Smooth muscle cell (in vitro differentiated cells): ENCODE measurements around the gene PRKCB. TPM values are rescaled to one million over a fixed set of nuclear protein-coding genes. Genes with fewer than 3 reads are reported as not detected.

Source experiments
- DNase-seq: peaks from one replicate; lab custom pipeline; 2025; ENCODE audit not compliant: unreplicated experiment; lab: John Stamatoyannopoulos, UW
- H2AFZ ChIP-seq: fragments of 200-600 bp; sonication (generic); 2 replicates; pipeline ENCODE4 v1.6.0; 2016; ENCODE audit warnings: antibody characterized with exemption, low read depth, mild to moderate bottlenecking
- H3F3A ChIP-seq: fragments of 200-600 bp; sonication (generic); 2 replicates; pipeline ENCODE4 v1.6.0; 2017; ENCODE audit warnings: antibody characterized with exemption, low read depth
- H3K27ac ChIP-seq: fragments of 200-600 bp; sonication (generic); 2 replicates; pipeline ENCODE4 v1.5.1; 2016; ENCODE audit warnings: low read depth, mild to moderate bottlenecking
- H3K27me3 ChIP-seq: fragments of 200-600 bp; sonication (generic); 2 replicates; pipeline ENCODE4 v1.6.1; 2016; ENCODE audit warnings: low read depth, mild to moderate bottlenecking
- H3K36me3 ChIP-seq: fragments of 200-600 bp; sonication (generic); 2 replicates; pipeline ENCODE4 v1.5.1; 2016; ENCODE audit warnings: low read depth
- H3K4me1 ChIP-seq: fragments of 200-600 bp; sonication (generic); 2 replicates; pipeline ENCODE4 v1.5.1; 2016; ENCODE audit warnings: low read depth
- H3K4me2 ChIP-seq: fragments of 200-600 bp; sonication (generic); 2 replicates; pipeline ENCODE4 v1.6.0; 2016; ENCODE audit warnings: mild to moderate bottlenecking
- H3K4me3 ChIP-seq: fragments of 200-600 bp; sonication (generic); 2 replicates; pipeline ENCODE4 v1.5.1; 2016; ENCODE audit warnings: mild to moderate bottlenecking
- H3K79me2 ChIP-seq: fragments of 200-600 bp; sonication (generic); 2 replicates; pipeline ENCODE4 v1.6.0; 2016; ENCODE audit warnings: low read depth, mild to moderate bottlenecking
- H3K9ac ChIP-seq: fragments of 200-600 bp; sonication (generic); 2 replicates; pipeline ENCODE4 v1.6.0; 2016; ENCODE audit warnings: low read depth
- H3K9me3 ChIP-seq: fragments of 200-600 bp; sonication (generic); replicated peaks from 2 replicates; pipeline ENCODE4 v1.5.1; 2016; ENCODE audit warnings: low read depth
- H4K20me1 ChIP-seq: fragments of 200-600 bp; sonication (generic); 2 replicates; pipeline ENCODE4 v1.6.0; 2016; ENCODE audit warnings: low read depth
- CTCF ChIP-seq: fragments of 200-600 bp; sonication (generic); IDR thresholded peaks from 2 replicates; pipeline ENCODE4 v1.5.1; 2017; ENCODE audit warnings: borderline replicate concordance, mild to moderate bottlenecking, antibody characterized with exemption; ENCODE audit not compliant: insufficient read depth, poor library complexity, severe bottlenecking
- WGBS: methylation state at CpG from one replicate; pipeline ENCODE4 v1.1.7; 2016; ENCODE audit warnings: low lambda C conversion rate; 5-methylcytosine and 5-hydroxymethylcytosine counted together
- polyA plus RNA-seq: library from polyadenylated mRNA; unstranded; fragments of >200 nt; fragmentation: Nextera tagmentation; extraction: Ambion mirVana; gene quantifications from 2 replicates; pipeline ENCODE4 v1.2.1, GENCODE V29; 2016
- total RNA-seq: library from RNA; depleted of rRNA; stranded (reverse); fragments of >200 nt; gene quantifications from 2 replicates; pipeline ENCODE4 v1.2.3, GENCODE V29; 2014

PRKCB gene
- total and polyA plus RNA-seq, 2 experiments from 2014 or later: 0.36 TPM; not detected in 1

- Histone ChIP-seq H3K36me3 (no peaks in the 10 kb centered on the region), H3K27ac (no peak overlapping the region), H3K4me2 (no peak overlapping the region), H3K79me2 (no peaks in the 10 kb centered on the region), H4K20me1 (no peaks in the 10 kb centered on the region), H2AFZ (no peak overlapping the region), H3K4me3 (no peak overlapping the region), H3K9me3 (no peaks in the 10 kb centered on the region), H3K9ac (no peak overlapping the region), H3K4me1 (no peaks in the 10 kb centered on the region), H3K27me3 (peaks cover 25% of the 10 kb centered on the region), H3F3A (no peaks in the 10 kb centered on the region)
- DNase-seq: no peak
- no peak for TF ChIP-seq CTCF
- WGBS: 84% methylated on average over 6 of the region's 6 CpGs
These were observed 81.8 kb downstream of the PRKCB start for GRCh38 chr16:23917621-23918020.

- Histone ChIP-seq H3K9ac (no peak overlapping the region), H3K27ac (no peak overlapping the region), H3F3A (no peaks in the 10 kb centered on the region), H3K4me3 (no peak overlapping the region), H3K79me2 (no peaks in the 10 kb centered on the region), H3K4me1 (no peaks in the 10 kb centered on the region), H3K4me2 (no peak overlapping the region), H4K20me1 (no peaks in the 10 kb centered on the region), H3K27me3 (peaks cover 7% of the 10 kb centered on the region), H2AFZ (no peak overlapping the region), H3K36me3 (no peaks in the 10 kb centered on the region), H3K9me3 (no peaks in the 10 kb centered on the region)
- 87% methylated on average over 2 of the region's 2 CpGs for WGBS
- TF ChIP-seq CTCF: no peak
- DNase-seq: no peak
These were observed 84.7 kb downstream of the PRKCB start for GRCh38 chr16:23920446-23920845.

- Histone ChIP-seq H3K9me3 (no peaks in the 10 kb centered on the region), H3K36me3 (no peaks in the 10 kb centered on the region), H3K4me3 (no peak overlapping the region), H3K79me2 (no peaks in the 10 kb centered on the region), H4K20me1 (no peaks in the 10 kb centered on the region), H3K4me2 (no peak overlapping the region), H3K9ac (no peak overlapping the region), H3K27ac (no peak overlapping the region), H2AFZ (no peak overlapping the region), H3K4me1 (no peaks in the 10 kb centered on the region), H3F3A (no peaks in the 10 kb centered on the region), H3K27me3 (peaks cover 7% of the 10 kb centered on the region)
- TF ChIP-seq CTCF: no peak
- DNase-seq: no peak
- WGBS: 91% methylated on average over 3 of the region's 3 CpGs
These were observed 85.1 kb downstream of the PRKCB start for GRCh38 chr16:23920899-23921298.

GRCh38 chr16:23922406-23922805 is 86.6 kb downstream of the PRKCB start:
- TF ChIP-seq CTCF: no peak
- Histone ChIP-seq H3K27me3 (peaks cover 10% of the 10 kb centered on the region), H3K4me2 (no peak overlapping the region), H3K27ac (no peak overlapping the region), H3K79me2 (no peaks in the 10 kb centered on the region), H2AFZ (no peak overlapping the region), H3F3A (no peaks in the 10 kb centered on the region), H4K20me1 (no peaks in the 10 kb centered on the region), H3K9me3 (no peaks in the 10 kb centered on the region), H3K9ac (no peak overlapping the region), H3K4me3 (no peak overlapping the region), H3K36me3 (no peaks in the 10 kb centered on the region), H3K4me1 (no peaks in the 10 kb centered on the region)
- DNase-seq: no peak
